ENCODE measurements around the gene LMTK3. TPM values are rescaled to one million over a fixed set of nuclear protein-coding genes. Genes with fewer than 3 reads are reported as not detected.

Gene LMTK3
- total and polyA plus RNA-seq, 7 donors = 0.14 to 1.7 (median 0.65) TPM; not detected in 3

DNA sequence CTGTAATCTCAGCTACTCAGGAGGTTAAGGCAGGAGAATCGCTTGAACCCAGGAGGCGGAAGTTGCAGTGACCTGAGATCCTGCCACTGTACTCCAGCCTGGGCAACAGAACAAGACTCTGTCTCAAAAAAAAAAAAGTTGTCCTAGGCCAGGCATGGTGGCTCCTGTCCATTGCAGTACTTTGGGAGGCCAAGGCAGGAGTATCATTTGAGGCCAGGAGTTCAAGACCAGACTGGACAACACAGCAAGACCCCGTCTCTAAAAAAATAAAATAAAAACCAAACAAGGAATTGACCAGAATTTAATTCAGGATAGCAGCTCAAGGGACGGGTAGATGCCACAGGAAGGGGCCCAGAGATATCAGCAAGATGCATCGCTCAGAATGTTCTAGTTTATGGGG is 45.2 kb upstream of the LMTK3 start:
- peaks cover 0 to 13% (median 0%) of the 10 kb centered on the region in 3 donors for H3K27me3 ChIP-seq
- H3K36me3 ChIP-seq = no peaks in the 10 kb centered on the region
- no peak for DNase-seq
- intact Hi-C loops (cut with DNase I) = no loop called here
- H3K4me3 ChIP-seq = no peak overlapping the region
- H3K27ac ChIP-seq = no peak overlapping the region
- WGBS, 2 donors = 84 to 92% methylated on average over 5 of the region's 5 CpGs
- no peaks in the 10 kb centered on the region for H3K9me3 ChIP-seq
- TF ChIP-seq POLR2AphosphoS5 (IDR thresholded peaks at IDR 0.05) (no peak), EP300 (IDR thresholded peaks at IDR 0.05) (no peak), POLR2A (IDR thresholded peaks at IDR 0.05) (no peak)
- TF ChIP-seq, protein P1, sequence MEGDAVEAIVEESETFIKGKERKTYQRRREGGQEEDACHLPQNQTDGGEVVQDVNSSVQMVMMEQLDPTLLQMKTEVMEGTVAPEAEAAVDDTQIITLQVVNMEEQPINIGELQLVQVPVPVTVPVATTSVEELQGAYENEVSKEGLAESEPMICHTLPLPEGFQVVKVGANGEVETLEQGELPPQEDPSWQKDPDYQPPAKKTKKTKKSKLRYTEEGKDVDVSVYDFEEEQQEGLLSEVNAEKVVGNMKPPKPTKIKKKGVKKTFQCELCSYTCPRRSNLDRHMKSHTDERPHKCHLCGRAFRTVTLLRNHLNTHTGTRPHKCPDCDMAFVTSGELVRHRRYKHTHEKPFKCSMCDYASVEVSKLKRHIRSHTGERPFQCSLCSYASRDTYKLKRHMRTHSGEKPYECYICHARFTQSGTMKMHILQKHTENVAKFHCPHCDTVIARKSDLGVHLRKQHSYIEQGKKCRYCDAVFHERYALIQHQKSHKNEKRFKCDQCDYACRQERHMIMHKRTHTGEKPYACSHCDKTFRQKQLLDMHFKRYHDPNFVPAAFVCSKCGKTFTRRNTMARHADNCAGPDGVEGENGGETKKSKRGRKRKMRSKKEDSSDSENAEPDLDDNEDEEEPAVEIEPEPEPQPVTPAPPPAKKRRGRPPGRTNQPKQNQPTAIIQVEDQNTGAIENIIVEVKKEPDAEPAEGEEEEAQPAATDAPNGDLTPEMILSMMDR (IDR thresholded peaks at IDR 0.05) = no peak
- H3K4me1 ChIP-seq = peaks cover 0 to 5% (median 0%) of the 10 kb centered on the region in 4 donors

DNA sequence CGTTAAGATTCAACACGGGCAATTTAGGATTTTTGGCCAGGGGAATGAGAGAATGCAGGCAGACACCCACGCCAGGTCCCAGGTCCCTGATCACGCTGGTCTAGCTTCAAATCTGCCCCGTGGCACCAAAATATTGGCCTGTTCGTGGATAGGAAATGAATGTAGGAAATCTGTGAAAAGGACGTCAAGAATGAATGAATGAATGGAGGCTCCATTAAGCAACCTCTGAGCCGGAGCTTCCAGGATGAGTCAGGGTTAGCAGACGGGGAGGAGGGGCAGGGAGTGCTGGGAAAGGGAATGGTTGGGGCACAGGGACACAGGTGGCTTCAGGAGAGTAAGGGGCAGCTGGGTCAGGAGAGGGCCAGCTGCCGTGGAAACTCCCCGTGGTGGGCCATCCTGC is 44.5 kb upstream of the LMTK3 start:
- peaks cover 0 to 13% (median 0%) of the 10 kb centered on the region in 3 donors for H3K27me3 ChIP-seq
- no peaks in the 10 kb centered on the region for H3K9me3 ChIP-seq
- no peaks in the 10 kb centered on the region for H3K36me3 ChIP-seq
- WGBS, 2 donors = 21 to 59% methylated on average over 11 of the region's 11 CpGs
- no peak overlapping the region for H3K27ac ChIP-seq
- intact Hi-C loops (cut with DNase I) = no loop called here
- H3K4me3 ChIP-seq = no peak overlapping the region
- TF ChIP-seq EP300 (IDR thresholded peaks at IDR 0.05) (no peak), POLR2AphosphoS5 (IDR thresholded peaks at IDR 0.05) (no peak), POLR2A (IDR thresholded peaks at IDR 0.05) (no peak)
- TF ChIP-seq, protein P1 (IDR thresholded peaks at IDR 0.05) = no peak
- DNase-seq = no peak
- H3K4me1 ChIP-seq = peaks cover 0 to 5% (median 0%) of the 10 kb centered on the region in 4 donors

DNA sequence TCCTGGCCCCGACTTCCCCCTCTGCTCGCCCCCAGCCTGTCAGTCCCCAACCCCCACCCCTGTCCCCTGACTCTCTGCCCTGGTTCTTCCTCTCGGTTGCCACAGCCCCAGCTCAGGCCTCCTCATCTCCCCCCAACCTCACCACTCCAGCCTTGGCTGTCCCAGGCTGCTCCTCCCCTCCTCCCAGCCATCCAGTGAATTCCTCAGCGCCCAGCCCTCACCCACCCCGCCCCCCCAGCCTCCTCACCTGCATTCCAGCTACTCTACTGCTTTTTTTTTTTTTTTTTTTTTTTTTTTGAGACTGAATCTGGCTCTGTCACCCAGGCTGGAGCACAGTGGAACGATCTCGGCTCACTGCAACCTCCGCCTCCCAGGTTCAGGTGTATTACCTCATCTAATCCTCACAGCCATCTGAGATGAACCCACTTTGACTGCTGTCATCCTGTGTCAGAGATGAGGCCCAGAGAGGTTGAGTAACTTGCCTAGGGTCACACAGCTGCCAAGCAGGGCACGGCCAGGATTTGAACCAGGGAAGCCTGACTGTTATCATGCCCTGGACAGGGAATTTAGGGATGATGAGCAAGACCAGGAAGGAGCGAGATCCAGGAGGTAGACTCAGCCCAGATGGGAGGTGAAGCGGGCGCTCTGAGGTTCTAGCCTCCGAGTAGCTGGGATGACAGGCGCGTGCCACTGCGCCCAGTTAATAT is 42.9 kb upstream of the LMTK3 start:
- Histone ChIP-seq H3K27me3 (peaks cover 0 to 12% (median 0%) of the 10 kb centered on the region in 3 donors), H3K9me3 (no peaks in the 10 kb centered on the region), H3K36me3 (no peaks in the 10 kb centered on the region), H3K4me3 (no peak overlapping the region), H3K27ac (no peak overlapping the region), H3K4me1 (peaks cover 0 to 5% (median 0%) of the 10 kb centered on the region in 4 donors)
- TF ChIP-seq POLR2AphosphoS5 (IDR thresholded peaks at IDR 0.05) (no peak), POLR2A (IDR thresholded peaks at IDR 0.05) (no peak), EP300 (IDR thresholded peaks at IDR 0.05) (no peak)
- TF ChIP-seq, protein P1 (IDR thresholded peaks at IDR 0.05) = no peak
- intact Hi-C loops (cut with DNase I) = no loop called here
- DNase-seq = no peak
- WGBS, 2 donors = 58 to 61% methylated on average over 16 of the region's 16 CpGs

DNA sequence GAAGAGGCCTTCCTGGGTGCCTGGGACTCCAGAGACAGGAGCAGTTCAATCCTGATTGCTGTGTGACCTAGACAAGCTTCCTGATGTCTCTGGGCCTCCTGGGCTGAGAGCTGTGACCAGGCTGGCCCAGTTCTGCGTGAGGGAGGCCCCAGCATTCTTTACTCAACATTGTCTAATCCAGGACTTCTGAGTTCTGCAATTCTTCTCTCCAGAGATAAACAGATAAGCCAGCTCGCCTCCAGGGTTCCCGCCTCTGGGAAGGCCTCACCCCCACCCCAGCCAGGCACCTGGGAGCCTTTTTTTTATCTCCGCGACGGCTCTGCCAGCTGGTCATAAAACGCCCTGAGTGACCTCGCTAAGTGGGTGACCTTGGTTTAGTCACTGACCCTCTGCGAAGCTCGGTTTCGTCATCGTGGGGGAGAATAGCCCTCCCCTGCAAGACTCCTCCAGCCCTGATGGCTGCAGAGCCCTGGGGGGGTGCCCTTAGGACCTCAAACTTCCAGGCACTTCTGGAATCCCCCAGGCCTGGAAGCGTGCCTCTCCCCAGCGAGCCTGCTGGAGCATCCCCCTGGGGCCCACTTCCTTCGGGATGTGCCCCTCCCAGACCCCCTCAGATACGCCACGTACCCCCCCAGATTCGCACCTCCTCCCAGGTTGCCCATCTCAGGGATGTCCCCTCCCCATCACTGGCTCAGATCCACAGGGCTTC is 42.2 kb upstream of the LMTK3 start:
- H3K9me3 ChIP-seq = no peaks in the 10 kb centered on the region
- 7 to 28% methylated on average over 18 of the region's 18 CpGs for WGBS, 2 donors
- no peak overlapping the region for H3K27ac ChIP-seq
- intact Hi-C loops (cut with DNase I) = no loop called here
- H3K4me3 ChIP-seq = no peak overlapping the region
- peak in 1 of 4 donors; percentile 13 for TF ChIP-seq POLR2AphosphoS5 (IDR thresholded peaks at IDR 0.05)
- TF ChIP-seq, protein P1 (IDR thresholded peaks at IDR 0.05) = no peak
- H3K36me3 ChIP-seq = no peaks in the 10 kb centered on the region
- DNase-seq = peak; percentile 70
- peaks cover 0 to 5% (median 0%) of the 10 kb centered on the region in 4 donors for H3K4me1 ChIP-seq
- peaks cover 0 to 5% (median 0%) of the 10 kb centered on the region in 3 donors for H3K27me3 ChIP-seq
